Activated CD4-positive, alpha-beta T cell treated with anti-CD3 and anti-CD28 coated beads for 4 hours (primary cell): ENCODE data around the gene PGM1.
A peak's percentile ranks its signal among the peaks of the same experiment; 100 is the strongest.

Source experiments
- DNase-seq, 2 donors: peaks; one replicate each; pipeline ENCODE4 v3.0.0-alpha.2; 2020

The PGM1 gene

DNA sequence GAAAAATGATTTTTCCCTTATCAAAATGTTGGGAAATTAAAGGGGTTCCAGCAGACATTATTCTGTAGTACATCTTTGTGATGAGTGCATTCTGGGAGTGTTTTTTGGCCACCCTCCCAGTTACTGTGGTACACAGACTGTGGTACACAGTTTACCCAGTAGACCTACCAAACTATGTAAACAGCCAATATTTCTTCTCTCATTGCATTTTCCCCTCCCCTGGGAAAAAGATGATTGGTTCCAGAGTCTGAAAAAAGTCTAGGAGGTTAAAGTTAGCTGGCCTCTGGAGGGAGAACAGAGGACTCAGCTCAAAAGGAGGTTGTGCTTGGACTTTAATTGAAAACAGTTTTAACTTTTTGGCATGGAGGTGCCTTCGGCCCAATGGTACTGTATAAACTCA, 42.5 kb downstream of the PGM1 start:
- no peak for DNase-seq

DNA sequence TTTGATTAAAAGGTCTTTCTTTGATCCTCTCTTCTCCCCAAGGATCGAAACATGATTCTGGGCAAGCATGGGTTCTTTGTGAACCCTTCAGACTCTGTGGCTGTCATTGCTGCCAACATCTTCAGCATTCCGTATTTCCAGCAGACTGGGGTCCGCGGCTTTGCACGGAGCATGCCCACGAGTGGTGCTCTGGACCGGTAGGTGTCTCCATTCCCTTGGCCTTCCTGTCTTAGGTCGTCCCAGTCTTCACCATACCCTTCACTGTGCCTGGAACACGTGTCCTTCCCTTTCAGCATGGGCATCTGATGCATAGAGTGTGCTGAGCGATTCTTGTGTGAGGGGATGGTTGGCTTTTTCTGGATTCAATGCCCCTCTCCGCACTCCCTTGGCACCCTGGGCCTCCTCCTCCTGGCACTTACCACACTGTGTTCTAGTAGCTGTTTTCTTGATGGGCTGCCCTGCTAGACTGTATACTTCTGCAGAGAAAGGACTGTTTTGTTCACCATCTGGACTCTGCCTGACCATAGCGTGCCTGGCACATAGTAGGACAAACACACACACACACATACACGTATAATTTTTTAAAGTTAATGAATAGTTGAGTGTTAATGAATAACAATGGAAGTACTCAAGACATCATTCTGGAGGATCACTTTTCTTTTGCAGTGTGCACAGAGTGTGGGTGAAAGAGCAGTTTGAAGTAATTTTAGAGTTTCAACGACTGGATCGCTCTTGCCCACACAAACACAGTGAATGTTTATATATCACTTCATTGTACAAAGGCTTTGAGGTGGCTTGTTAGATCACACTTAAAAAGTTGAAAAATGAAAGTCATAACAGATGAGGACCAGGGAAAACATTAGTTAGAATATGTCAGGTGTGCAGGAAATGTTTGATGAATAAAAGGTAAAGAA, 43.2 kb downstream of the PGM1 start:
- no peak for DNase-seq

DNA sequence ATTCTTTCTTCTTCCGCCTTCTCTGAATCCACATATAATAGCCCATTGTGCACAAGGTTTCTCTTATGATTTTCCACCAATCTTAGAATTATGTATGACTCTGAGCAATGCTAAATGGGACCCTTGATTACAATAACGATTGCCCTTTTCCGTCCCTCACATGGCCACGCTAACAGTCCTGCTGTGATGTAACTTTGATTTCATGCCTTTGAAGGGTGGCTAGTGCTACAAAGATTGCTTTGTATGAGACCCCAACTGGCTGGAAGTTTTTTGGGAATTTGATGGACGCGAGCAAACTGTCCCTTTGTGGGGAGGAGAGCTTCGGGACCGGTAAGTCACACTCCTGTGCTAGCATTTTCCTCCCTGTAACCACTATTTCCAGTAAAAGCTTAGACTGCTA, 45.3 kb downstream of the PGM1 start:
- no peak for DNase-seq

DNA sequence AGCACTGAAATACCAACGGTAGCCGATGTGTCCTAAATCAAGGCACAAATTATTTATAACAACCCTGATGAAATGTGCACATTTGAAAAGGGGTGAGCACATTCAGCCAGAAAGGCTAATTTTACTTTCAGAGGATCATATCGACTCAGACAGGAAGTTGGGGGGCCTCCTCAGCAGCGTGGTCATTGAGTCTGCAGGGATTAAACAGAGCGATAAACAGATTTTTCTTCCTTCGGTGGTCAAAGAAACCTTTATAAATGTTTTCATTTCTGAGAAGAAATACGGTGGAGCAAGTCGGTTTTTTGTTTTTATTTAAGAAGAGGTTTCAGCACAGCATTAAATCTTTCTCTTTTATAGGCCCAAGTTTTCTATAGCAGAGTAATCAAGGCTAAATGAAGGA, 45.7 kb downstream of the PGM1 start:
- DNase-seq, result no peak

DNA sequence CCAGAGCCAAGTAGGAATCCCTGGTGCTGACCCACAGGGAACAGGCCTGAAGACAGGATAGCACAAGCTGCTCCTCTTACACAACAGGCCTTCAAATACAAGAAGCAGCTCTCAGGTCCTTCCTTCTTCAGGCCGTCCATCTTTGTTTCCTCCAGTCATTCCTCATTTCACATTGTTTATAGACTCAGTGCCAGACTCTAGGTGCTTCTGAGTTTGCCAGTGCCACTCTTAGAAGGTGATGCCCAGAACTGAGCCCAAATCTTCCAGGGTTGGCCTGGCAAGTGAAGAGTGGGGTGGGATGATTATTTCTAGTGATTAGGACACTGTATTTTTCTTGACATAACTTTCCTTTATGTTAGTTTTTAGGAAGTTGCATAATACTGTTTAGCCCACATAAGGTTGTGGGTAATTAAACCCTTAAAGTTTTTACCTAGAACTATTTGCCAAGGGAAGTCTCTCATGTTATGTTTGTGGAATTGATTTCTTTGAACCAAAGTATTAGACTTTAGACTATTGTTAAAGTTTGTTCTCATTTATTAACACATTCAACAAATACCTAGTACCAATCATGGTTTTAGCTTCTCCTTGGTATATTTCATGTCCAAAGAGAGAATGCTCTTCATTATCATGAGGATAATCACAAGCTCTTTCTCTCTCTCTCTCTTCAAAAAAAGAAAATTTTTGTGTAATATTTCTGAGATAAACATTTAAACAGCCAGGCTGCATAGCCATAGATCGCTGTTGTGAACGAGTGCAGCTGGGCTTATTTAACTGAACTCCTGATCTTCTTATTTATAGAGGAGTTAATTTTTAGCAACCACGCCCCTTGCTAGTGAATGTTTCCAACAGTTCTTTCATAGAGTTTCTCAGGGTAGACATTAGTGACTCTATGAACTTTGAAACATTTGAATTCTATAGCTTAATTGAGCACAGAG, 47.7 kb downstream of the PGM1 start:
- no peak for DNase-seq

DNA sequence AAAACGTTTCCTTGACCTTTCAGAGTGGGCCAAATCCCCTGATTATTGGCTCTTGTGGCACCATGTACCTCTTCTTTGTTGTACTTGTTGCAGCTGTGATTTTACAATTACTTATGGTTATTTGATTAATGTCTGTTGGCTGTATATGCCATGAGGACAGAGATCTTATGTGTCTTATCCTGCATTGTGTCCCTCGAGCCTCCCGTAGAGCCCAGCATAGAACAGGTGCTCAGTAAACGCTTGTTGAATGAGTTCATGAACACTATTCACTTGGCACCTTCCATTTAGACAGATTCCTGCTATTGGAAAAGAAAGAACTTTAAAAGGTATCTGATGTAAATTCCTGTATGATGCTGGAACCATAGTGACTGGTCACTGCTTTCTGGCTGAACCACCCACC, 48.4 kb downstream of the PGM1 start:
- DNase-seq, result no peak

DNA sequence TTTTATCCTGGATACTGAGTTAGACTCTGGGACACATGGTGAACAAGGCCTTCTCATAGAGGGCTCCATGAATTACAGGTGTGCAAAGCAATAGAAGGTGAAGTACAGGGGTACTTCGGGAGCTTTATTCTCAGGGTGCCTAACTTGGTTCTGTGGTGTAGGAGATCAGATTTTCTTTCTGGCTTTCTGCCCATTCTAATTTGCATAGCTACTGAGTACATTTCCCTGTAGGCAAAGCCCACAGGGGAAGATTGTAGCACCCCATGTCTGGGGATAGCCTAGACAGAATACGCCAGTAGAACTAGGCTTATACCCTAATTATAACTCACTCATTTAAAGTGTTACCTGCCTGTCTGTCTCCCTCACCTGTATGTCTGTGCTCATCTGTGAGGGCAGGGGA, 49.7 kb downstream of the PGM1 start:
- DNase-seq, result no peak

DNA sequence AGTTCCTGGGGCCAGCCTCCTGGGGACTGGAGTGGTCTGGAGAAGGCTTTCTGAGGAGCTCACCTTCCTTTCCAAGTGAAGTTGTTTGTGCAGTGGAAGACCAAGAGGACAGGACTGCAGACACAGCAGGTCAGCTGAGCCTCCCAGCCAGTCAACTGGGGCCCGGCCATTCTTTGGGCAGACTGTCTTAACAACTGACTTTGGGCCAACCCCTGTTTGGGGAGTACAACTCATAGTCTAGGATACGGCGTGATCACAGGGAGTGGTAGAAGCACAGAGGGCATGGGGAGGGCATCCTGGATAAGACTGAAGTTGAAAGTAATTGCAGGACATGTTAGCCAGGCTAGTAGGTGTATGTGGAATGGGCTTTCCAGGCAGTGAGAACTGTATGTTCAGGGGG, 50.3 kb downstream of the PGM1 start:
- no peak for DNase-seq

DNA sequence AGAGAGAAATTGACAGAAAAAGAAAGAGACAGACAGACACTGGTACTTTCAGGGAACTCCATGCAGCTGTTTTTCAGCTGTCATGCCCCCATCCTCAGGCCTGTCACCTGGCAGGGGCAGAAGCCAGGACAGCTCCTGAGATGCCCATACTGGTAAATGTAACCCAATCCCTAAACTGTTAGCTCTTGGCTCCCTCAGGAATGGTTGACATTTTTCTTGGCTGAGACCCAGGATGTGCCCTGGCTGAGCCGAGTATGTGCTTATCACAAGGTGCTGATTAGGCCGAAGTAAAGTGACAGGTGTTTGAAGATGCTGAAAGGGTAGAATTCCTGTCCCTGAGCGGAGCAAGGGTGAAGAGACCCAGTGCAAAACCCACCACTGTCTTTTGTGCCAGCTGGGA, 50.7 kb downstream of the PGM1 start:
- no peak for DNase-seq

DNA sequence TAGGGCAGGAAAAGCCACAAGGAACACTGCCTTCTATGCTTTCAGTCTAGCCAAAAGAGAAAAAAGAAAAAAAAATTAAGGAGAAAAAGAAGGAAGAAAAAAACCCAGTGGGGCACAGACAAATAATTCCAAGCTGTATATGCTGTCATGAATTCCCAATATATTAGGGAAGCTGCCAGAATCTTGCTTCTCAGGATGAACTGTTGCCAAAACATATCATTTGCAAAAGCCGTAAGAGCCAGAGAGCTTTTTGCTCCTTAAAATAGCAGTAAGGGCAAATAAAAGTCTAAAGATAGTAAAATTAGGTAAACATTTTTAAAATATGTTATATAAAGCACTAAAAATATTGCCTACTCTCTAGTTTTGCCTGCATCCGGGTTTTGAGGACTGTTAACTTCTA, 52.1 kb downstream of the PGM1 start:
- DNase-seq, result no peak

DNA sequence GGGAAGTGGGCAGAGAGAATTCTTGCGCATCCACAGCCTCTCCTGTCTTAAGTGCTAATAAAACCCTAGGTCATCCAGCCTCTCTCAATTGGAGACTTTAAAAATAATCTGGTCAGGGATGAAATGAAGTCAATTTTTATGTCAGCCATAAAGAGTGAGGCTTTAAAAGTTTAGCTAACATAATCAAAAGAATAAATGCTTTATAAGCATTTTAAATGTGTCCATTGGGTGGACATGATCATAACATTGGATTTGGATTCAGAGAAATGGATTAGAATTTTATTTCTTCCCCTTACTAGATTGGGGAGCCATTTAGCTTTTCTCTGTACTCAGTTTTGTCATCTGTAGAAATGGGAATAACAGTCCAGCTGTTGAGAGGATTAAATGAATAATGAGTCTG, 55.5 kb downstream of the PGM1 start:
- DNase-seq, result no peak

DNA sequence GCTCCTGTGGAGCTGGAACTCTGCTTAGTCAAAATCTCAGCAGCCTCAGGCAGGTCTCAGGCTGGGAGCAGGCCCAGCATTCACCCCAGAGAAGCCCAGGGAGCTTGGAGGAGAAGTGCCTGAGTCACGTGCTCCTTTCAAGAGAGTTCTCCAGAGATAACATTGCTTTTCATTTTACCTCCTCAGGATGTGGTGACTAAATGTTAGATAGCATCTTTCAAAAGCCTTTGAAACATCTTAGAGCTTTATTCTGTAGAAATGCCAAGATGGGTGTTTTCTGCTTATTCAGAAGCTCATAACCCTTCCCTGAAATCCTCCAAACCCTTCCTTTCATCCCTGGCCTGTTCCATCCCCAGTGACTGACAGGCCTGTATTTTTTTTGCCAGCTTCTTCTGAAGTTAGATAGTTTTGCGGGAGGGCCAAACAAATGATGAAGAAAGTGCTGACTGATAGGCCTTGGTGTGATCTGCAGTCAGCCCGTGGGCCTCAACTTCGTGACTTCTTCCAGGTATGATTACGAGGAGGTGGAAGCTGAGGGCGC, 58.0 kb downstream of the PGM1 start:
- DNase-seq, result peak; percentile 4 to 19

DNA sequence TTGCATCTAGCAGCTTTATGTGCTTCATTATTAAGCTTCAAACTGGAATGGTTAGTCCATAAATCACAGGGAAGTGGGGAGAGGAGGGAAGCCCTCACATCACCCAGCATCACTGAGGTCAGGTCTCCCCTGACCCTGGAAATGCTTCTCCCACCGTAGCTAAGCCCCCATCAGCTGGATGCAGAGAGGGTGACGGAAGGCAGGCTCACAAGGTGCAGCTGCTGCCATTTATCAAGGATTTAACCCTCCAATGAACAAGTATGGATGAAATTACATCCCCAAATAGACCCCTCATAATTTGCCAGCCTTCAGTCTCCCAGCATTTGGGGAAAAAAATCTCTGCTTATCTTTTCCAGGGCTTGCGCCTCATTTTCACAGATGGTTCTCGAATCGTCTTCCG, 60.8 kb downstream of the PGM1 start:
- DNase-seq, result no peak

DNA sequence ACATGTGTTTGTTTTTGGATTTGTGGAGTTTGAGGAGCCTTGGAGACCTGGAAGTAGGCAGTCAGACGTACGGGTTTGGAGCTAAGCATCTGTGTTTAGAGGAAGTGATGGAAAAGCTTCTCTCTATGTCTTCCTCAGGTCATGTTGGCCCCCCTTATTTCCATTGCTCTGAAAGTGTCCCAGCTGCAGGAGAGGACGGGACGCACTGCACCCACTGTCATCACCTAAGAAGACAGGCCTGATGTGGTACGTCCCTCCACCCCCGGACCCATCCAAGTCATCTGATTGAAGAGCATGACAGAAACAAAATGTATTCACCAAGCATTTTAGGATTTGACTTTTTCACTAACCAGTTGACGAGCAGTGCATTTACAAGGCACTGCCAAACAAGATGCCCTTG, 66.2 kb downstream of the PGM1 start:
- no peak for DNase-seq

DNA sequence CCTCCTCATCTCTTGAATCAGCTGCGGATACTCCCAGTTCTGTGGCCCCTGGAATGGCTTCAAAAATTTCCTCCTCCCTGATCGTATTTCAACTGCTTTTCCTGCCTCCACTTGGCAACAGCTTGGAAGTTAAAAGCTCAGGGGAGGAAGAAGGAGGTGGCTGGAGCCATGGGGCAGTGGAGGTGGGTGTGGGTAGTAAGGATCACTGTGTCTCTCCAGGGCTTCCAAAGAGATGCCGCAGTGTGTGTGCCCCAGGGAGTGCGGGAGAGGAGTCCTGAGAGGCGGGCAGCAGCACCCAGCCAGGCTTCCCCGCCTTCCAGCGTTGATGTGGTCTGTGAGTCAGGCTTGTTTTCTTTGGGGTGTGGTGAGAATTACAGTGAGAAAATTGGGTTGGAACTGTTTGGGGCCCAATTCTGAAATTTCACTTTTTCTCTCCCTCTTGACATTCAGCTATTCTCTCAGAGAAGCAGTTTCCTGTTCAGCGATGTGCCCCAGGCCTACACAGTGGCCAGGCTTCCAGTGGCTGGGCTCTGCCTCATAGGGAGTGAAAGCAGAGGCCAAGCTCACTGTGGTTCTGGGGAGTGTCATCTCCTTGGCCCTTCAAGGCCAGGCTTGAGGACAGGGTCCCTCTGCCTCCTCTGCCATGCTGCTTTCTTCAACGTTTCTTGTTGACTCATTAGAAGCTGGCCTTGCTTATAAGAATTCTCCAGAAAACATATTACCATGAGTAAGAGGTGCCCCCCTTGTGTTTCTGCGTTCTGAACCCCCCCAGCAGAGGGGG, 69.0 kb downstream of the PGM1 start:
- DNase-seq, result no peak

DNA sequence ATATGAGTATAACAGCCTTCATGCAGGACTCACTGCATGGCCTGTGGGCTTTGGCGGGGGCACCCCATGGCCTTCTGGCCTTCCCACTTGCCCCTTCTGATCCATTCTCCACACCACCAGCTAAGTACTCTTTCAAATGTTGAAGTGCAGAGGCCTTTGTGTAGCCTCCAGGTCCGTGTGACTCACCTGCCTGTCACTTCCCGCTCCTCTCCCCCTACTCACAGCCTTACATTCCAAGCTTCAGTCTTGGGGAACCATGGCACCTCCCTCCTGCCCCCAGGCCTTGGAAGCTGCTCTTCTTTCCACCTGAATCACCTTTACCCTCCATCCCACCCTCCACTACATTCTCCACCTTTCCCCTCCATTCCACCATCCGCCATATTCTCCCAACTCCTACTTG, 69.6 kb downstream of the PGM1 start:
- DNase-seq, result no peak

DNA sequence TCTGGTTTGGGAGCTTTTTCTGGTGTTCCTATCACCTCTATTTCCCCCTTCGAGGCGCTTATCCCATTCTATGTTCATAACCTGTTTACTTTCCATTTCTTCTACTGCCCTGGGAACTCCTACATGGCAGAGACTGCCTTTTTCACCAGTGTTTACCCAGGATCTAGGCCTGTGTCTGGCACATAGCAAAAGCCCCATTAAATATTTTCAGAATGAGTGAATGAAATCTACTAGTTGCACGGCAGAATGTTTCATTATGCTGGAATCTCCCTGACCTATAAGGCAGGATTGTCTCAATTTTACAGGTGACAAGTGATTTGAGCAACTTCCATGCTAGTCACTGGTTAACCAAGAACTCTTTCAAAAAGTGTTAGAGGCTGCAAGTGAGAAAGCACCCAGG, 70.1 kb downstream of the PGM1 start:
- no peak for DNase-seq

DNA sequence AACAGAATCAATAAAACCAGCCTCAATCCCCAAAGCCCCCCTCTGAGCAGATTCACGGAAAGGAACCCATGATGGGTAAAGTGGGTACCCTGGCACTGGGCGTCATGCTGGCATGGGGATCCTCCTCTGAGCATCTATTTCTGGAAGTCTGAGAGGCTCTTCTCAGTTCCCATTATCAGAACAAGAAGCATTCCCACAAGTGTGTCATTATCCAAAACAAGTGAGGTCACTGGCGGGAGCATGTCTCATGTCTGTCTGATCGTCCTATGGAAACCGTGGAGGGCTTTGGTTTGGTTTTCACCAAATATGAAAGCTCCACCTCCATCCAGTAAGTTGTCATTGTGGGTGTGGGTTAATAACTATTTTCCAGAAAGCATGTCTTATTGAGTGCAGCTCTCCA, 70.7 kb downstream of the PGM1 start:
- DNase-seq, result no peak

DNA sequence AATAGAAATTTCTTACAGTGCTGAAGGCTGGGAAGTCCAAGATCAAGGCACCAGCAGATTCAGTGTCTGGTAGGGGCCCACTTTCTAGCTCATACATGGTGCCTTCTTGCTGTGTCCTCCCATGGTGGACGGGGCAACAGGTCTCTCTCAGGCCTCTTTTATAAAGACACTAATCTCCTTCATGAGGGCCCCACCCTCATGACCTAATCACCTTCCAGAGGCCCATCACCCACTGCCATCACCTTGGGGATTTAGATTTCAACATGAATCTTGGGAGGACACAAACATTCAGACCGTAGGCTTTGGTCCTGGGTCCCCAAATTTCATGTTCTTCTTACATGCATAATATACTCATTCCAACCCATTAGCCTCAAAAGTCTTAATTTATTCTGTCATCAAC, 71.5 kb downstream of the PGM1 start:
- DNase-seq, result no peak

DNA sequence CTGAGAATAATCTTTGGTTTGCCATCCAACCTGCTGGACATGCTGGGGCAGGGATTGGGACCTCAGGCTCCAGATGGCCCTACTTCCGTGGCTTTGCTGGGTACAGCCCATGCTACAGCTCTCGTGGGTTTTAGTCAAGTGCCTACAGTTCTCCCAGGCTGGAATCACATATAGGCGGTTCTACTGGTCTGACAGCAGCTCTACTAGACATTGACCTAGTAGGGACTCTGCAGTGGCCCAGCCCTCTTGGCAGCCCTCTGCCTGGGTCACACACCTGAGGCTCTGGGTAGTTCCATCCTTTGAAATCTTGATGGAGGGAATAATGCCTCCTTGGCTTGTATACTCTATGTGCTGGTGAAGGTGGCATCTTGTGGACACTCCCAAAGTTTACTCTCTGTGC, 72.2 kb downstream of the PGM1 start:
- no peak for DNase-seq

DNA sequence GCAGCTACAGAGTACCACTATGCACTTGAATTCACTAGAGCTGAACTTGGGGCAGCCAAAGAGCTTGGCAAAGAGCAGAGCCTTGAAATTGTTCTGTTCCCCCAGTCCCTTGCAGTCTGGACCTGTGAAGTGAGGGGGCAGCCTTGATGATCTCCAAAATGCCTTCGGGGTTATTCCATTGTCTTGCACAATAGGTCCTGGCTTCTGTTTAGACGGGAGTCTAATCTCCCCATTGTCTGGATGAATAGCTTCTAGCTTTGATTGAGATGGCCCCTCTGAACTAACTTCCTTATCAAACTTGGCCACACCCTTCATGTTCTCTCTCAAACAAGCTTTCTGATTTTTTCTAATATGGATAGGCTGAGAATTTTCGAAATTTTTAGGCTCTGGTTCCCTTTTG, 72.6 kb downstream of the PGM1 start:
- DNase-seq, result no peak

DNA sequence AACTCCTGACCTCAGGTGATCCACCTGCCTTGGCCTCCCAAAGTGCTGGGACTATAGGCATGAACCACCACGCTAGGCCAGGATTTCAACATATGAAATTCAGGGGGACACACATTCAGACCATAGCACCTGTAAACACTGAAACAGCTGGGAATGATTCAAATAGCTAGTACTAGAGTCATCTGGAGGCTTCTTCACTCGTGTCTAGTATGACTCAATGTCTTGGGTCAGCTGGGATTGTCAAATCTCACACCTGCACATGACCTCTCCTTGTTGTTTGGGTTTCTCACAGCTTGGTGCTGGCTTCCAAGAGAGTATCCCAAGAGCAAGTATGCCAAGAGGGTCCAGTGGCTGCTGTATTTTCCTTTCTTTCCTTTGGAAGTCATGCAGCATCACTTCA, 75.1 kb downstream of the PGM1 start:
- DNase-seq, result no peak
